Measurements from ENCODE around the gene ARHGEF2.

ARHGEF2 gene

DNA sequence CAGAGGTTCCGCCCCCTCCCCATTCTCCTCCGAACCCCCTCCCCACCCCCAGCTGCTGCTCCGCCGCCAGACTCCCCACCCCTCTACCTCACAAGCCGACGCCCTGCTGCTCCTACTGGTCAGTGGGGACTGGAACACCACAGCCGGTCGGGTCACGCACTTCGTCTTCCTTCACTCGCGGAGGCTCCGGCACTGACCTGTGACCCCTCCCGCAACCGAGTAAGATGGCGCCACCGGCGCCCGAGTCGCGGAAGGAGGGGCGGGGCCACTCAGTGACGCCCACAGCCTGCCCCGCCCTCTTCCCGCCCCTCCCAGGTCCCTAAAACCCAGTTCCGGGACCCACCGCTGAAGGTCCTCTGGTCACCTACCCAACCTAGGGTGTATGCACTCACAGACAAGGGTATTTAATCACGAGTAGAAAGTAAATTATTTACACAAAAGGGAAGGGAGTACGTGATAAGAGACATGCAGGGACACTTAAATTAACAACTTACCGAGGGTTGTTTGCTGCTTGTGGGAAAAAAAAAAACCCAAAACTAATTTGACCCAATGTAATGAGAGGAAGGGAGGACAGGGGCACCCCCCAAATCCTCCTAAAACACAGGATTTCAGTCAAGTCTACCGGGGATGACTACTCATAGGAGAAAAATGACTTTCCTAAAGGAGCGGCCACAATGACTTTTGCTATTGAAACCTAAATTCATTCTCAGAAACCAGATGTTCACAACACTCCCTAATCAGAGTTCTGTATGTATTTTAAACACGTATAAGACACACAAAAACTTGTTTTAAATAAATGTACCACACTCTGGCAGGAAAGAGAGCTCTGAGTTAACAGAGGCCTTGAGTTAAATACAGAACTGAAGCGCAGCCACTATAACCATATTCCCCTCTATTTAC lies 66.9 kb downstream of the ARHGEF2 start, which contains the start of gene RIT1:
RIT1 (minus strand) TSS at position 194 of the 900 bp plus-strand sequence. CDS start 588 bp downstream, outside the sequence.
- Histone ChIP-seq H2AFZ (ENCODE audit: low read length) (peak within 1 kb of the TSS; percentile 81), H3K27ac (replicated peaks; ENCODE audit: low read length) (peak within 1 kb of the TSS; percentile 60), H3K4me1 (ENCODE audit: control insufficient read depth in 2 of 2, insufficient read depth in 1 of 2, low read depth in 1 of 2, low read length in 2 of 2) (peaks cover 0 to 2% of the 10 kb centered on the region in 2 donors), H4K8ac (ENCODE audit: low read depth, low read length) (no peak within 1 kb of the TSS), H2BK120ac (ENCODE audit: low read depth, low read length) (no peak within 1 kb of the TSS), H3K4me2 (ENCODE audit: insufficient read depth, low read length, poor library complexity, severe bottlenecking) (peak within 1 kb of the TSS; percentile 72), H3K4ac (ENCODE audit: low read length) (no peak within 1 kb of the TSS), H2BK5ac (ENCODE audit: low read length) (no peak within 1 kb of the TSS), H4K91ac (ENCODE audit: low read depth, low read length, poor library complexity) (no peak within 1 kb of the TSS), H2AK5ac (ENCODE audit: low read depth, low read length) (no peak within 1 kb of the TSS), H3K4me3 (ENCODE audit: low read length in 2 of 2) (peak within 1 kb of the TSS; percentile 68 to 90), H3K36me3 (replicated peaks in 1 of 2; ENCODE audit: control insufficient read depth in 2 of 2, insufficient read depth in 2 of 2, low read length in 2 of 2) (peaks cover 18 to 83% of the 10 kb centered on the region in 2 donors), H3K23ac (ENCODE audit: low read depth, low read length, poor library complexity) (peak within 1 kb of the TSS; percentile 94), H3K14ac (ENCODE audit: low read length) (no peak within 1 kb of the TSS), H3K18ac (ENCODE audit: low read length) (peak within 1 kb of the TSS; percentile 67), H3K9ac (ENCODE audit: low read depth, low read length, poor library complexity) (peak within 1 kb of the TSS; percentile 74), H2BK15ac (ENCODE audit: low read length) (no peak within 1 kb of the TSS), H2BK12ac (ENCODE audit: low read length) (no peak within 1 kb of the TSS), H3K9me3 (replicated peaks in 1 of 2; ENCODE audit: control insufficient read depth in 2 of 2, insufficient read depth in 1 of 2, low read depth in 1 of 2, low read length in 2 of 2) (no peaks in the 10 kb centered on the region), H3K79me1 (ENCODE audit: low read depth, low read length) (peaks cover 1% of the 10 kb centered on the region), H3K27me3 (ENCODE audit: control insufficient read depth in 3 of 3, insufficient read depth in 3 of 3, low read depth in 1 of 3, low read length in 3 of 3) (no peaks in the 10 kb centered on the region)
- peak; percentile 81 for DNase-seq (ENCODE audit: low spot score)
- WGBS, 2 donors (ENCODE audit: extremely low coverage in 2 of 2, insufficient read length in 2 of 2, insufficient replicate concordance in 1 of 2): no CpG with 5 or more reads among the region's 34 CpGs

DNA sequence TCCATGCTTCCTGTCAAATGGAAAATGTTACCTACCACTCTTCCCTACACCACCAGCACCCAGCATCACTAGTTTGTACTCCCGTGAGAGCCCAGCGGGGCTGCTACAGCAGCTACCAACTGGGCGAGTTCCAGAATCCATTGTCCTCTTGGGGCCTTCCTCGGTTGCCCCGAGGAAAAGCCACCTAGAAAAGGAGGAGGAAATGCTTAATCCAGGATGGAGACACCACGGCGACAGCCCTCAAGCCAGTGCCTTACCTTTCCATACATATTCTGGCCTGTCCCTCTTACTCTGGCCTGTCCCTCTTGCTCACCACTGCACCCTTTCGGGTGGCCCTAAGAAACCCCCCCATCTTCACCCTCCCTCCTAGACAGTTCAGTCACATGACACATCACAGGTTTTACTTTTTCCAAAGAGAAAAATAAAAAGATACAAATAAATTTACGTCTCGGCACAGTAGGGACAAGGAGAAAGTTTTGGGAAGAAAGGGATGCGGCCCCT lies 67.7 kb downstream of the ARHGEF2 start:
- Histone ChIP-seq H4K91ac (ENCODE audit: low read depth, low read length, poor library complexity) (no peak overlapping the region), H3K4me2 (ENCODE audit: insufficient read depth, low read length, poor library complexity, severe bottlenecking) (peak overlapping the region; percentile 72), H3K9me3 (replicated peaks in 1 of 2; ENCODE audit: control insufficient read depth in 2 of 2, insufficient read depth in 1 of 2, low read depth in 1 of 2, low read length in 2 of 2) (no peaks in the 10 kb centered on the region), H3K14ac (ENCODE audit: low read length) (no peak overlapping the region), H3K18ac (ENCODE audit: low read length) (no peak overlapping the region), H4K8ac (ENCODE audit: low read depth, low read length) (no peak overlapping the region), H3K4me1 (ENCODE audit: control insufficient read depth in 2 of 2, insufficient read depth in 1 of 2, low read depth in 1 of 2, low read length in 2 of 2) (peaks cover 0 to 2% of the 10 kb centered on the region in 2 donors), H3K79me1 (ENCODE audit: low read depth, low read length) (peaks cover 1% of the 10 kb centered on the region), H2BK5ac (ENCODE audit: low read length) (no peak overlapping the region), H3K27ac (replicated peaks; ENCODE audit: low read length) (peak overlapping the region; percentile 60), H2AK5ac (ENCODE audit: low read depth, low read length) (no peak overlapping the region), H3K9ac (ENCODE audit: low read depth, low read length, poor library complexity) (peak overlapping the region; percentile 47), H2BK15ac (ENCODE audit: low read length) (no peak overlapping the region), H2BK120ac (ENCODE audit: low read depth, low read length) (no peak overlapping the region), H3K4me3 (ENCODE audit: low read length in 2 of 2) (peak overlapping the region; percentile 68 to 90), H2AFZ (ENCODE audit: low read length) (peak overlapping the region; percentile 81), H3K27me3 (ENCODE audit: control insufficient read depth in 3 of 3, insufficient read depth in 3 of 3, low read depth in 1 of 3, low read length in 3 of 3) (no peaks in the 10 kb centered on the region), H3K4ac (ENCODE audit: low read length) (no peak overlapping the region), H2BK12ac (ENCODE audit: low read length) (no peak overlapping the region), H3K36me3 (replicated peaks in 1 of 2; ENCODE audit: control insufficient read depth in 2 of 2, insufficient read depth in 2 of 2, low read length in 2 of 2) (peaks cover 15 to 83% of the 10 kb centered on the region in 2 donors), H3K23ac (ENCODE audit: low read depth, low read length, poor library complexity) (no peak overlapping the region)
- peak; percentile 24 for DNase-seq (ENCODE audit: low spot score)
- no CpG with 5 or more reads among the region's 11 CpGs for WGBS, 2 donors (ENCODE audit: extremely low coverage in 2 of 2, insufficient read length in 2 of 2, insufficient replicate concordance in 1 of 2)

DNA sequence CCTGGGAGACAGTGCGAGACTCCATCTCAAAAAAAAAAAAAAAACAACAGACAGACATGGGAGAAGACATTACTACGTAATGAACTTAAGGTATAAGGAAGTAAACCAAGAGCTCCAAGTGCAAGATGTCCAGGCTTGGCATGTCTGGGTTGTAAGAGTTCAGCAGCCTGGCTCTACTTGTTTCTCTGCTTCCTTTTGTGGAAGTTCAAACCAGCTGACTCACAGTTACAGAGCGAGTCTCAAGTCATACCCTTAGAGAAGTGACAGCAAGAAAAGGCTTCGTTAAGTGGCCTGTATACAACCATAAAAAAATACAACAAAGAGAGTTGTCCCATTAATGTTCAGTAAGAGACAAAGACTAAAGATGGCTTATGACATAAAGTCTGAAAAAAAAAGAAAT lies 68.5 kb downstream of the ARHGEF2 start:
- H2AK5ac ChIP-seq (ENCODE audit: low read depth, low read length): no peak overlapping the region
- WGBS, 2 donors (ENCODE audit: extremely low coverage in 2 of 2, insufficient read length in 2 of 2, insufficient replicate concordance in 1 of 2): no CpG with 5 or more reads among the region's 4 CpGs
- H2BK5ac ChIP-seq (ENCODE audit: low read length): no peak overlapping the region
- H2BK12ac ChIP-seq (ENCODE audit: low read length): no peak overlapping the region
- no peak overlapping the region for H3K4ac ChIP-seq (ENCODE audit: low read length)
- H3K27me3 ChIP-seq (ENCODE audit: control insufficient read depth in 3 of 3, insufficient read depth in 3 of 3, low read depth in 1 of 3, low read length in 3 of 3): no peaks in the 10 kb centered on the region
- H3K4me3 ChIP-seq (ENCODE audit: low read length in 2 of 2): peak overlapping the region in 1 of 2 donors; percentile 68
- no peak overlapping the region for H3K4me2 ChIP-seq (ENCODE audit: insufficient read depth, low read length, poor library complexity, severe bottlenecking)
- H3K79me1 ChIP-seq (ENCODE audit: low read depth, low read length): peaks cover 1% of the 10 kb centered on the region
- no peak overlapping the region for H3K18ac ChIP-seq (ENCODE audit: low read length)
- peaks cover 18 to 83% of the 10 kb centered on the region in 2 donors for H3K36me3 ChIP-seq (replicated peaks in 1 of 2; ENCODE audit: control insufficient read depth in 2 of 2, insufficient read depth in 2 of 2, low read length in 2 of 2)
- H4K8ac ChIP-seq (ENCODE audit: low read depth, low read length): no peak overlapping the region
- H3K23ac ChIP-seq (ENCODE audit: low read depth, low read length, poor library complexity): no peak overlapping the region
- H2AFZ ChIP-seq (ENCODE audit: low read length): no peak overlapping the region
- H3K9ac ChIP-seq (ENCODE audit: low read depth, low read length, poor library complexity): no peak overlapping the region
- H4K91ac ChIP-seq (ENCODE audit: low read depth, low read length, poor library complexity): no peak overlapping the region
- H3K14ac ChIP-seq (ENCODE audit: low read length): no peak overlapping the region
- DNase-seq (ENCODE audit: low spot score): no peak
- H2BK15ac ChIP-seq (ENCODE audit: low read length): no peak overlapping the region
- no peaks in the 10 kb centered on the region for H3K9me3 ChIP-seq (replicated peaks in 1 of 2; ENCODE audit: control insufficient read depth in 2 of 2, insufficient read depth in 1 of 2, low read depth in 1 of 2, low read length in 2 of 2)
- peaks cover 0 to 2% of the 10 kb centered on the region in 2 donors for H3K4me1 ChIP-seq (ENCODE audit: control insufficient read depth in 2 of 2, insufficient read depth in 1 of 2, low read depth in 1 of 2, low read length in 2 of 2)
- no peak overlapping the region for H3K27ac ChIP-seq (replicated peaks; ENCODE audit: low read length)
- no peak overlapping the region for H2BK120ac ChIP-seq (ENCODE audit: low read depth, low read length)

DNA sequence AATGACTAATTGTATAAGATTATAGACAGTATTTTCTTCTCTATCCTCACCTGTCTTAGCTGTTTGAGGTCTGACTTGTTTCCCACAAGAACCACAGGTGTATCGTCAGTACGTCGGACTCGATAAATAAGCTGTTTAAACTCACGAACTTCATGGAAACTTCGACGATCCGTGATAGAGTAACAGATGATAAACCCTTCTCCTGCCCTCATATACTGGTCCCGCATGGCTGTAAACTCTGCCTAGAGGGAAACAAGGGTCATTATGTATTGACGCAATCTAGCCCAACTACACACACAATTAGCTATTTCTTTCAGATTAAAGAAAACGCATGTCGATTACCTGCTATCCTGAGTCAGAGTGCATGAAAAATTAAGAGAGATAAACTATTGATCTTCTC lies 74.1 kb downstream of the ARHGEF2 start:
- H3K36me3 ChIP-seq (replicated peaks in 1 of 2; ENCODE audit: control insufficient read depth in 2 of 2, insufficient read depth in 2 of 2, low read length in 2 of 2): peaks cover 33 to 90% of the 10 kb centered on the region in 2 donors

More for the DNA sequence above, 74.1 kb downstream of the ARHGEF2 start:
- H4K91ac ChIP-seq (ENCODE audit: low read depth, low read length, poor library complexity): no peak overlapping the region
- H3K79me1 ChIP-seq (ENCODE audit: low read depth, low read length): no peaks in the 10 kb centered on the region
- no peak overlapping the region for H2BK12ac ChIP-seq (ENCODE audit: low read length)
- H2AFZ ChIP-seq (ENCODE audit: low read length): no peak overlapping the region
- H3K18ac ChIP-seq (ENCODE audit: low read length): no peak overlapping the region
- no peaks in the 10 kb centered on the region for H3K9me3 ChIP-seq (replicated peaks in 1 of 2; ENCODE audit: control insufficient read depth in 2 of 2, insufficient read depth in 1 of 2, low read depth in 1 of 2, low read length in 2 of 2)
- no peak for DNase-seq (ENCODE audit: low spot score)
- H3K4me1 ChIP-seq (ENCODE audit: control insufficient read depth in 2 of 2, insufficient read depth in 1 of 2, low read depth in 1 of 2, low read length in 2 of 2): no peaks in the 10 kb centered on the region
- no peak overlapping the region for H3K4me2 ChIP-seq (ENCODE audit: insufficient read depth, low read length, poor library complexity, severe bottlenecking)
- no peak overlapping the region for H3K23ac ChIP-seq (ENCODE audit: low read depth, low read length, poor library complexity)
- no peaks in the 10 kb centered on the region for H3K27me3 ChIP-seq (ENCODE audit: control insufficient read depth in 3 of 3, insufficient read depth in 3 of 3, low read depth in 1 of 3, low read length in 3 of 3)
- WGBS, 2 donors (ENCODE audit: extremely low coverage in 2 of 2, insufficient read length in 2 of 2, insufficient replicate concordance in 1 of 2): no CpG with 5 or more reads among the region's 12 CpGs
- H4K8ac ChIP-seq (ENCODE audit: low read depth, low read length): no peak overlapping the region
- no peak overlapping the region for H3K9ac ChIP-seq (ENCODE audit: low read depth, low read length, poor library complexity)
- no peak overlapping the region for H3K14ac ChIP-seq (ENCODE audit: low read length)
- H2BK5ac ChIP-seq (ENCODE audit: low read length): no peak overlapping the region
- H2BK15ac ChIP-seq (ENCODE audit: low read length): no peak overlapping the region
- H3K4ac ChIP-seq (ENCODE audit: low read length): no peak overlapping the region
- no peak overlapping the region for H2BK120ac ChIP-seq (ENCODE audit: low read depth, low read length)
- no peak overlapping the region for H3K27ac ChIP-seq (replicated peaks; ENCODE audit: low read length)
- no peak overlapping the region for H3K4me3 ChIP-seq (ENCODE audit: low read length in 2 of 2)
- no peak overlapping the region for H2AK5ac ChIP-seq (ENCODE audit: low read depth, low read length)
